ENCODE results near the gene MYH9.

DNA sequence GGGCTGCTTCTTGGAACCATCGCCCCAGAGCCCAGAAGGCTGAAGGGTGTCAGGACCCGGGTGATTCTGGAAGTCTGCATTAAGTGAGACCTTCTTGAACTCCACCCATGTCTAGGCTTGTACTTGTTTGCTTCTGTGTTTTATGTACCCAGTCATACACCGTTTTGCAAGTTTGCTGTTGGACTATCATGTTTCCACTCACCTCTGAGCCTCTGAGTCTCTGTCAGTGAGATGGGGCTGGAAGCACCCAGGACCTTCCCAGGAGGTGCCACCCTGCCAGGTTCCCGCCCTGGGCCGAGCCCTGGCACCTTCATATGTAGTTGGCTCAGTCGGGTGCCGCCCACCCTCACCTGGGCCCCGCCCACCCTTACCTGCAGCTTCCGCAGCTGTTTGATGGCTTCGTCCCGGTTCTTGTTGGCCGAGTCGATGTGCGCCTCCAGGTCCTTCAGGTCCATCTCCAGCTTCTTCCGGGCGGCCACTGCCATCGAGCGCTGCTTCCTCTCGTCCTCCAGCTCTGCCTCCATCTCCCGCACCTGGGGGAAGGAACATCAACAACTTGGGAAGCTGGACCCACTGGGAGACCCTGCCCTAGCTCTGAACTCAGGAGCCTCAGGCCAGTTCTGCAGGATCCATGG lies 99.8 kb downstream of the MYH9 start:
- TF ChIP-seq ZNF274 (IDR thresholded peaks at IDR 0.05; ENCODE audit: low read length): no peak
- no peak for TF ChIP-seq ZNF274 (tag by site-specific recombination; IDR thresholded peaks at IDR 0.05; ENCODE audit: borderline replicate concordance)
- no peak for TF ChIP-seq CTCF (tag by site-specific recombination; IDR thresholded peaks at IDR 0.05)
- no peak for TF ChIP-seq ZNF174 (tag by site-specific recombination; IDR thresholded peaks at IDR 0.05)
- no peak for TF ChIP-seq ZNF169 (tag by site-specific recombination; IDR thresholded peaks at IDR 0.05)
- no peak for TF ChIP-seq ZNF707 (tag by site-specific recombination; IDR thresholded peaks at IDR 0.05)
- no peak for TF ChIP-seq REPIN1 (tag by site-specific recombination; IDR thresholded peaks at IDR 0.05; ENCODE audit: low read depth)
- no peak for TF ChIP-seq ZBTB17 (tag by site-specific recombination; IDR thresholded peaks at IDR 0.05)
- TF ChIP-seq ZIC2 (tag by site-specific recombination; IDR thresholded peaks at IDR 0.05): no peak
- TF ChIP-seq ZNF362 (tag by site-specific recombination; IDR thresholded peaks at IDR 0.05): no peak

Measured in HEK293 (cell line).